TTC549 (cell line): ENCODE results near the gene CSE1L.
"Not testable (repeated sequence)": the region's sequence is repeated elsewhere in the genome, so short reads cannot be mapped to it uniquely, and the experiment has no call there.

Source experiments
- FAIRE-seq: peaks from 2 replicates; lab custom pipeline; 2012; peaks lifted over from hg19 to GRCh38; lab: Jason Lieb, UNC

Gene CSE1L

GRCh38 chr20:49046087-49046900, at the start of gene CSE1L:
CSE1L (plus strand) TSS chr20:49046312; CDS start chr20:49058464, 12,152 bp downstream.
- FAIRE-seq: peak; percentile 63

- no peak for FAIRE-seq
Measured at GRCh38 chr20:48999890-49000870, 45.9 kb upstream of the CSE1L start.

- no peak for FAIRE-seq
Measured at GRCh38 chr20:49001741-49002140, 44.4 kb upstream of the CSE1L start.

- no peak for FAIRE-seq
Measured at GRCh38 chr20:49006446-49006980, 39.6 kb upstream of the CSE1L start.

- no peak for FAIRE-seq
Measured at GRCh38 chr20:49009899-49010631, 36.0 kb upstream of the CSE1L start.

- no peak for FAIRE-seq
Measured at GRCh38 chr20:49024220-49024619, 21.9 kb upstream of the CSE1L start.

GRCh38 chr20:49028177-49028576, 17.9 kb upstream of the CSE1L start:
- not testable (repeated sequence) for FAIRE-seq

GRCh38 chr20:49028684-49029083, 17.4 kb upstream of the CSE1L start:
- no peak for FAIRE-seq

GRCh38 chr20:49029203-49029602, 16.9 kb upstream of the CSE1L start:
- FAIRE-seq: no peak

- no peak for FAIRE-seq
Measured at GRCh38 chr20:49030954-49031619, 15.0 kb upstream of the CSE1L start.

- no peak for FAIRE-seq
Measured at GRCh38 chr20:49032455-49032854, 13.7 kb upstream of the CSE1L start.

- FAIRE-seq: no peak
Measured at GRCh38 chr20:49034070-49034732, 11.9 kb upstream of the CSE1L start.

- FAIRE-seq: no peak
Measured at GRCh38 chr20:49037962-49038387, 8.1 kb upstream of the CSE1L start.

GRCh38 chr20:49039854-49040253, 6.3 kb upstream of the CSE1L start:
- FAIRE-seq: no peak

GRCh38 chr20:49043000-49043399, 3.1 kb upstream of the CSE1L start:
- FAIRE-seq: no peak

GRCh38 chr20:49045440-49046086, 549 bp upstream of the CSE1L start:
- no peak for FAIRE-seq

GRCh38 chr20:49052334-49052733, 6.2 kb downstream of the CSE1L start:
- FAIRE-seq: no peak

- FAIRE-seq: no peak
Measured at GRCh38 chr20:49054056-49054643, 8.0 kb downstream of the CSE1L start.

- FAIRE-seq: no peak
Measured at GRCh38 chr20:49063279-49063678, 17.2 kb downstream of the CSE1L start.

- no peak for FAIRE-seq
Measured at GRCh38 chr20:49074521-49074920, 28.4 kb downstream of the CSE1L start.
